ENCODE data around the gene AURKA. TPM values are rescaled to one million over a fixed set of nuclear protein-coding genes. Genes with fewer than 3 reads are reported as not detected.

Gene AURKA
- total RNA-seq, 2 experiments from 2014 or later, result 63.2 to 105 TPM

DNA sequence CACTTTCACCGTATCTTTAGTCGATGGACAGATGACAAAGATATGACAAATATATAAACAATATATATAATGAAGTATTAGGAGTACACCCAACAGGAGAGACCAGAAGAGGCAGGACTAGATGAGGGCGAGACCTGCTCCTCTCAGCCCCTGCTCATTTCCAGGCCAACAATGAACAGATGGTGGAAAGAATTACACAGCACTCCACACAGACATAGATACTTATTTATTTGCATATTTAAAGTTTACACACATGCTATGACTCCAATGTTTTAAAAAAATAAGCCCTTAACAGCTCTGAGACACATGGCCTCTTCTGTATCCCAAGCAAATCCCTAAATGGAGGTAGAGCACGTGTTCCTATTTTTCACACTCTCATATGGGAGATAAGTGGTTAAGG is 22.8 kb downstream of the AURKA start:
- Histone ChIP-seq H2AFZ (ENCODE audit: low read length) (no peak overlapping the region), H3K79me2 (ENCODE audit: insufficient read depth, low read depth, low read length) (peaks cover 5% of the 10 kb centered on the region; the same call in 1 of the 2 replicates), H3K27ac (ENCODE audit: low read depth, low read length, poor library complexity, severe bottlenecking) (no peak overlapping the region), H3K36me3 (ENCODE audit: insufficient read depth, low read length) (peaks cover 63% of the 10 kb centered on the region), H3K4me2 (ENCODE audit: low read length) (no peak overlapping the region), H3K9me3 (ENCODE audit: low read length) (no peaks in the 10 kb centered on the region), H4K20me1 (ENCODE audit: insufficient read depth, low read length) (peaks cover 5% of the 10 kb centered on the region; the same call in 1 of the 2 replicates), H3K4me1 (ENCODE audit: insufficient read depth, low read length, poor library complexity, severe bottlenecking) (no peaks in the 10 kb centered on the region), H3K4me3 (ENCODE audit: low read depth, low read length, poor library complexity, severe bottlenecking) (no peak overlapping the region), H3K9me2 (ENCODE audit: insufficient read depth, low read length) (no peaks in the 10 kb centered on the region)
- POLR2A ChIA-PET, result no interaction called here
- no peak for DNase-seq (ENCODE audit: low spot score)
- CTCF ChIA-PET (ENCODE audit: unreplicated experiment), result no interaction called here
- TF ChIP-seq, protein P1, sequence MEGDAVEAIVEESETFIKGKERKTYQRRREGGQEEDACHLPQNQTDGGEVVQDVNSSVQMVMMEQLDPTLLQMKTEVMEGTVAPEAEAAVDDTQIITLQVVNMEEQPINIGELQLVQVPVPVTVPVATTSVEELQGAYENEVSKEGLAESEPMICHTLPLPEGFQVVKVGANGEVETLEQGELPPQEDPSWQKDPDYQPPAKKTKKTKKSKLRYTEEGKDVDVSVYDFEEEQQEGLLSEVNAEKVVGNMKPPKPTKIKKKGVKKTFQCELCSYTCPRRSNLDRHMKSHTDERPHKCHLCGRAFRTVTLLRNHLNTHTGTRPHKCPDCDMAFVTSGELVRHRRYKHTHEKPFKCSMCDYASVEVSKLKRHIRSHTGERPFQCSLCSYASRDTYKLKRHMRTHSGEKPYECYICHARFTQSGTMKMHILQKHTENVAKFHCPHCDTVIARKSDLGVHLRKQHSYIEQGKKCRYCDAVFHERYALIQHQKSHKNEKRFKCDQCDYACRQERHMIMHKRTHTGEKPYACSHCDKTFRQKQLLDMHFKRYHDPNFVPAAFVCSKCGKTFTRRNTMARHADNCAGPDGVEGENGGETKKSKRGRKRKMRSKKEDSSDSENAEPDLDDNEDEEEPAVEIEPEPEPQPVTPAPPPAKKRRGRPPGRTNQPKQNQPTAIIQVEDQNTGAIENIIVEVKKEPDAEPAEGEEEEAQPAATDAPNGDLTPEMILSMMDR (conservative IDR thresholded peaks at IDR 0.05; ENCODE audit: low read length), result no peak
- TF ChIP-seq EZH2phosphoT487 (IDR thresholded peaks at IDR 0.05; ENCODE audit: borderline replicate concordance, low read depth, low read length), result no peak
- intact Hi-C loops (cut with micrococcal nuclease; ENCODE audit: unreplicated experiment), result no loop called here
- no TSS peak for BruUV-seq (replicated peaks)

DNA sequence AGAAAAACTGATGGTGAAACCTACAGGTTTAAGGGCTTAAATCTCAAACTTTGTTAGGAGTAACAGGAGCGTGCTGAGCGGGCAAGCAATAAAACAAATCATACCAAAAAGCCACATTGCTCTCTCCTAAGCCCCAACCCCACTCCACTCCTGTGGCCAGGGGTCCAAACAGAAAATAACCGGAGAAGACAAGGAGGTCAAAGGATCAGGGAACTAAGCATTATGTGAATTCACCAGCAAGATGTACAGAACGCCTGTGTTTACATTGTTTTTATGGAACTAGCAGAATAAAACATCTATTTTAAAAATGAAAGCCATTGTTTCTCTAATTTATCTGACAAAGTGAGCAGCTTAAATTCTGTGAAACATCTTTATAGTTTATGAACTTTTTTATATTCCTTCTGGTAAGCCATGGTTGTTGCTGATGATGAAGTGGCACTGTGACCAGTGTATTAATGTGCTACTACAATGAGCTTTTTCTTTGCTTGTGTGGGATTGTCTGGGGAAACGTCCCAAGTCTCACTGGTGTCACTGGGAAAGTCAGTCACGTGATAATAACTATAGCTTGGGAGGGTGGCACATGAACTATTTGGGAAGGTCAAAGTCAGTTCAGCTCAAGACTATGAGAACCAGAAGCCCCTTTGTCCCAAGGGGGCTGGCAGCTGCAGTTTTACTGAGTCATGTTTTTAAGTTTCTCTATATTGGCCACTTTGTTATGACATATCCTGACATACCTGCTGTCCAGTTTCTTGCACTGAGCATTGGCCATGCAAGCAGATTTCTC is 23.5 kb downstream of the AURKA start:
- Histone ChIP-seq H3K9me2 (ENCODE audit: insufficient read depth, low read length) (no peaks in the 10 kb centered on the region), H3K9me3 (ENCODE audit: low read length) (no peaks in the 10 kb centered on the region), H4K20me1 (ENCODE audit: insufficient read depth, low read length) (peaks cover 5% of the 10 kb centered on the region; the same call in 1 of the 2 replicates), H3K79me2 (ENCODE audit: insufficient read depth, low read depth, low read length) (no peaks in the 10 kb centered on the region), H3K4me1 (ENCODE audit: insufficient read depth, low read length, poor library complexity, severe bottlenecking) (no peaks in the 10 kb centered on the region), H2AFZ (ENCODE audit: low read length) (no peak overlapping the region), H3K4me2 (ENCODE audit: low read length) (no peak overlapping the region), H3K27ac (ENCODE audit: low read depth, low read length, poor library complexity, severe bottlenecking) (no peak overlapping the region), H3K36me3 (ENCODE audit: insufficient read depth, low read length) (peaks cover 57% of the 10 kb centered on the region), H3K4me3 (ENCODE audit: low read depth, low read length, poor library complexity, severe bottlenecking) (no peak overlapping the region)
- ChIA-PET POLR2A (interaction anchor here (0.6 kb wide), 1 partner anchor 11 kb away, joined by 3 read pairs; no protein-coding TSS in a partner anchor), CTCF (ENCODE audit: unreplicated experiment) (no interaction called here)
- DNase-seq (ENCODE audit: low spot score), result no peak
- intact Hi-C loops (cut with micrococcal nuclease; ENCODE audit: unreplicated experiment), result no loop called here
- TF ChIP-seq, protein P1 (conservative IDR thresholded peaks at IDR 0.05; ENCODE audit: low read length), result no peak
- TF ChIP-seq EZH2phosphoT487 (IDR thresholded peaks at IDR 0.05; ENCODE audit: borderline replicate concordance, low read depth, low read length), result no peak
- no TSS peak for BruUV-seq (replicated peaks)

DNA sequence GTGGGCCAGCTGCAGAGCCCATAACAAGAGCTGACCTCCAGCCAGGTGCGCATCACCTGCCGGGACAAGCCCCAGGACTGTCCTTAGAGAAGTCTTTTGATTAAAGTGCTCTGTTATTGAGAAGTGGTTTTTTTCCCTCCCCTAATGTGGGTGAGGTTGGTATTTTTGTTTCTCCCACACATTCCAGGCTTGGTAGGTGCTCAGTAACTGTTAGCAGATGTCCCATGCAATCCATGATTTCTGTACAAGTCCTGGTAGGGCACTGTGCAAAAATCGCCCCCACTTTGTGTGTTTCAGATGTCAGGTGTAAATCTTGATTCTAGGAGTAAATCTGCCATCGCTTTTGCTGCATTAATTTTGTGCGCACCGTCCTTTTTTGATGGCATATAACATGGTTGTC is 28.5 kb downstream of the AURKA start:
- Histone ChIP-seq H3K79me2 (ENCODE audit: insufficient read depth, low read depth, low read length) (no peaks in the 10 kb centered on the region), H4K20me1 (ENCODE audit: insufficient read depth, low read length) (no peaks in the 10 kb centered on the region), H3K4me3 (ENCODE audit: low read depth, low read length, poor library complexity, severe bottlenecking) (no peak overlapping the region), H3K9me2 (ENCODE audit: insufficient read depth, low read length) (no peaks in the 10 kb centered on the region), H3K4me2 (ENCODE audit: low read length) (no peak overlapping the region), H3K27ac (ENCODE audit: low read depth, low read length, poor library complexity, severe bottlenecking) (no peak overlapping the region), H3K4me1 (ENCODE audit: insufficient read depth, low read length, poor library complexity, severe bottlenecking) (peaks cover 3% of the 10 kb centered on the region), H3K9me3 (ENCODE audit: low read length) (no peaks in the 10 kb centered on the region), H3K36me3 (ENCODE audit: insufficient read depth, low read length) (peaks cover 6% of the 10 kb centered on the region; the same call in 1 of the 2 replicates), H2AFZ (ENCODE audit: low read length) (no peak overlapping the region)
- intact Hi-C loops (cut with micrococcal nuclease; ENCODE audit: unreplicated experiment), result no loop called here
- POLR2A ChIA-PET, result no interaction called here
- DNase-seq (ENCODE audit: low spot score), result no peak
- CTCF ChIA-PET (ENCODE audit: unreplicated experiment), result no interaction called here
- BruUV-seq (replicated peaks), result no TSS peak
- TF ChIP-seq, protein P1 (conservative IDR thresholded peaks at IDR 0.05; ENCODE audit: low read length), result no peak
- TF ChIP-seq EZH2phosphoT487 (IDR thresholded peaks at IDR 0.05; ENCODE audit: borderline replicate concordance, low read depth, low read length), result no peak

Data from OCI-LY7 (cell line).